ENCODE results near the gene TSSK3.

TSSK3 gene

DNA sequence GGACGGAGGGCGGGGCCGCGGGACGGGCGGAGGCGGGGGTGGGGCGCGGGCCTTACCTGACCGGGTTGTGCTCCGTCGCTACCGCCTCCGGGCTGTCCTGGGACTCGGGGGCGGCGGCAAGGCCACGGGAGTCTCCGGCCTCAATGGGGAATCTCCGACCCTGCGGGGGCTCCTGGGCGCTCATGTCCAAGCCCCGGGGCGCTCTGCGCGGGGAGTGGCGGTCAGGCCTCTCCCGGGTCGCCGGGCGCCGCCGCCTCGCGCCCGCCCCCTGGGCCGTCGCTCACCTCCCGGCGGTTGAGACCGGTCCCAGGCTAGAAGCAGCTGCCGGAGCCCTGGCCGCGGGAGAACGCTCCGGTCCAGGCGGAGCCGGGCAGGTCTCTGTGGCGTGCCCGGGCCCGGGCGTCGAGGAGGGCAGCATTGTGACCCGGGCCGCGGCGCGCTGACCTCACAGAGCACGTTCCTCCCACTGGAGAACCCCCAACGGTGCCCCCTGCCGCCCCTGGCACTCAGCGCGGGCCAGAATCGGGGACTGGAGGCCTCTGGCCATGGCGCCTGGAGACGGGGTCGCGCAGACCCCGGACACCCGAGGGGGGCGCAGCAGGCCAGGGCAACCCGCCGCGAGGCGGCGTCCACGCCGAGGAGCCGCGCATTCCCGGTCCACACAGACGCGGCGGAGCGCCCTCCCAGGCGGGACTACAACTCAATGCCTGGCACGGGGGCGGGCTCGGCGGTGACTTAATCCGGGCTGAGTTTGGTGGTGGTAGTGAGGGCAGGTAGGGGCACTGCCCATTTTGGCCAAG lies 465 bp upstream of the TSSK3 start:
- in situ Hi-C loops (cut with HindIII; ENCODE audit: low sequenced_read_pairs), result no loop called here

DNA sequence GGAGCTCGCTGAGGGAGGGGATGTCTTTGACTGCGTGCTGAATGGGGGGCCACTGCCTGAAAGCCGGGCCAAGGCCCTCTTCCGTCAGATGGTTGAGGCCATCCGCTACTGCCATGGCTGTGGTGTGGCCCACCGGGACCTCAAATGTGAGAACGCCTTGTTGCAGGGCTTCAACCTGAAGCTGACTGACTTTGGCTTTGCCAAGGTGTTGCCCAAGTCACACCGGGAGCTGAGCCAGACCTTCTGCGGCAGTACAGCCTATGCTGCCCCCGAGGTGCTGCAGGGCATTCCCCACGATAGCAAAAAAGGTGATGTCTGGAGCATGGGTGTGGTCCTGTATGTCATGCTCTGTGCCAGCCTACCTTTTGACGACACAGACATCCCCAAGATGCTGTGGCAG lies 1.4 kb downstream of the TSSK3 start:
- in situ Hi-C loops (cut with HindIII; ENCODE audit: low sequenced_read_pairs), result no loop called here

DNA sequence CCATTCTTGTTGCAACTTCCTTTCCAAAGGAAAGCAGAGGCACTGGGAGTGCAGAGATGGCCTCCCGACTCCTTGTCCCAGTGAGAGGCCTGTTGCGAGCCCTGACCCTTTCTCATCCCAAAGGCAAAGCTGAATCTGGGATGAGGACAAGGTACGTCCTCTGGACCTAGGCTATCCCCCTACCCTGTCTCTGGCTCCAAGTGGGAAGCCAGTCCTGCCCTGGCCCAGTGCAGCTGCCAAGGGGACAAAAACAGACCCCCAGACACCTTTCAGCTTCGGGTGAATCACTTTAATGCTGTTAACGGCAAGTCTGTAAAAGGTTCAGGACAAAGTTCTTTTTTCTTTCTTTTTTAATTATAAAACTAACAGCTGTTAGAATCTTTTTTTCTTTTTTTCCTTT lies 2.5 kb downstream of the TSSK3 start:
- in situ Hi-C loops (cut with HindIII; ENCODE audit: low sequenced_read_pairs), result no loop called here

DNA sequence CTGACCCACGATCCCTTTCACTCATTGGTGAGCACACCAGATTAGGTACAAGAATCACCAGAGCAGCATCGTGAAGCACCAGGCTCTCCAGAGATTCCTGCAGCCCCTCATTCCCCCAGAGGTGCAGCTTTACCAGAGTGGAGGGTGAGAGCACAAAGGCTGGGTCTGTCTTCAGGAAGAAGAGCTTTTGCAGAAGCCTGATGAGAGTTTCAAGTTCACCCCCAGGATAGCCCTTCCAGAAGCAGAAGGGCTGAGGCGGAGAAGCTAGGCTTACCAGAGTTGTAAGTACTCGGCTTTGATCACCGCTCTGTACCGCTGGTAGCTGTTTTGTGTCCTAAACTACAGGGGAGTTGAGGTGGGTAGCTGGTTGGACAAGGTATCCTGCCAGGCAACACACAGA lies 3.1 kb downstream of the TSSK3 start:
- in situ Hi-C loops (cut with HindIII; ENCODE audit: low sequenced_read_pairs), result no loop called here

DNA sequence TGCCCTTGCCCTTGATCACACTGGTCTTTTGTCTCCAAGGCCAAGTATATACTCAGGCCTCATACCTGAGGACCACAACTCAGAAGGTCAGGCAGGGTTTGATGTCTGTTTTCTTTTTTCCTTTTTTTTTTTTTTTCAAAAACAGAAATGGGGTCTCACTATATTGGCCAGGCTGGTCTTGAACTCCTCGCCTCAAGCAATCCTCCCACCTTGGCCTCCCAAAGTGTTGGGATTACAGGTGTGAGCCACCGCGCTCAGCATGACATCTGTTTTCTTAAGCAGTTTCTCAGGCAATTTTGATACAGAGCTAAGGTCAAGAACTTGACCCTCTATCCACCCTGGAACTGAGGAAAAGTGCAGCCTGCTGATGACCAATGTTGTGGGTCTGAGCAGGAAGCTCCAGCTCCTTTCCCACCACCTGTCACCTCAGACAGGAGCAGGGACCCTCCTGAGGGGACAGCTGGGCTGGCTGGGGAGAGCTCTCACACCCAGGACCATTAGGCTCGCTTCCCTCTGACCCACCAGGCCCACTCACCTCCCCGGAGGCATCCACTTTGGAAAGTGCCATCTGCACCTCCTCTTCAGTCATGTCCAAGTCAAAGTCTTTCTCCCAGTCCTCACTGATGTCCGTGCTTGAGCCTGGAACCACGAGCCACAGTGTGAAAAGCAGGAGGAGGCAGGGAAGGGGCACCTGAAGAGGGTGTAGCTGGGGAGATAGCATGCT lies 5.7 kb downstream of the TSSK3 start:
- in situ Hi-C loops (cut with HindIII; ENCODE audit: low sequenced_read_pairs), result no loop called here

DNA sequence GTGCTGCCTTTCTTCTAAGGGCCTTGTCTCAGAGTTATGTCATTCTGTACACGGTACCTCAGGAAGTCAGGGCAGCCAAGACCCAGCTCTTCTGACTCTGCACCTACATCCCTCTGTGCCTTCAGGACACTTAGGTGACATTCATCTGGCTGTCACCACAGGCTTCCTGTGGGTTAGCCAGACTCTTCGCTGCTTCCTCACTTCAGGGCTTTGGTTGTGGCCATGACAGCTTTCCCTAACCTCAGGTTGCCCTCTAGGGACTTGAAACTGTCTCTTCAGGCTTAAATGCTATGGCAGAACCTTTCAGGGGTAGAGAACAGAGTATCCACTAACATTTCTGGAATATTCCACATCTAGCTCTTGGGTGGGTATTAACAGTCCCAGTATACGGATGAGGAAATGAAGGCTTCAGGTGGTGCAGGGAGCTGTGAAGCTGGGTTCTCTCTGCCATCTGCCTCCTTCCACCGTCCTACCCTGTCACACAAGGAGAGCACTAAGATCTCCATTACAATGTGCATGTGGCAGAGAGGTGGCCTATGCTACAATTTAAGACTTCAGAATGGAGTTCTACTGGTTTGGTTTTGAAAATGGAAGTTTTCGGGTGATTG lies 9.9 kb downstream of the TSSK3 start:
- in situ Hi-C loops (cut with HindIII; ENCODE audit: low sequenced_read_pairs), result no loop called here

DNA sequence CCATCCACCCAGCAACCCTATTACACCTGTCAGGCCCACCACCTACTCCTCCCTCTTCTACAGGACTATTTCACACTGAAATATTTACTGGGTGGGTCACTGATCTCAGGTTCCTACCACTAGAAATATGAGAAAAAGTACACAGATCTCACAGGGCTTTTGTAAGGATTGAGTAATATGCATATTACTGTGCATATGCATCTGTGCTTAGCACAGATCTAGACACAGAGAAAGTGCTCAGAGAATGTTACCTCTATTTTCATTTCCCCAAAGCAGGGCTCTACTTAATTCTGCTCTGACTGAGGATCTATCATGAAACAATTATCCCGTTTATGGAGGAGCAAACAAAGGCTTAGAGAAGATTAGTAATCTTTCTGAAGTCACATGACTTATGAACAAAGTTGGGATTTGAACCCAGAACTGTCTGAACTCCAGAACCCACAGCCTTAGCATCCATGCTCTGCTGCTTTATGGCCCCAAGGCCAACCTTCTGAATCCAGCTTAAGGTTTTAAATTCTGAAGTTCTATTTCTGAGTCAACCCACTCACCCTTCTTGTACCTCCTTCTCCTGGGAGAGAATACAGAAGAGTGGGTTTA lies 11.8 kb downstream of the TSSK3 start:
- in situ Hi-C loops (cut with HindIII; ENCODE audit: low sequenced_read_pairs), result no loop called here

DNA sequence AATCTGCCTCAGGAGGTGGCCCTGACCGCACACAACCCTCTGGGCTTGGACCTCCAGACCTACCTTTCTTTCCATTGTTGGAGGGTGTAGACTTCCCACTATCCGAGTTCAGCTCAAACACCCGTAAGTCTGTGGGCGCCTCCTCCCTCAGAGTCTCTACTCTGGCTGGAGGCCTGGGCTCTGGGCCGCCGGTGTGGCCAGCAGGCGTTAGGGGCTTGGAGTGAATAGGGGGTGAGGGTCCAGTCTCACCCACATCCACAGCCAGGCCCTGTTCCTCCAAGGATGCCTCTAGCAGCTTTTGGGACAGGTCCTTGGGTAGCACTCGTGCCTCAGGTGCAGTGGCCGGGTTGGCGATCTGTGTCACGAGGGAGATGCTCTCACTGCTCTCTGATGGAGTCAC lies 13.9 kb downstream of the TSSK3 start:
- in situ Hi-C loops (cut with HindIII; ENCODE audit: low sequenced_read_pairs), result no loop called here

DNA sequence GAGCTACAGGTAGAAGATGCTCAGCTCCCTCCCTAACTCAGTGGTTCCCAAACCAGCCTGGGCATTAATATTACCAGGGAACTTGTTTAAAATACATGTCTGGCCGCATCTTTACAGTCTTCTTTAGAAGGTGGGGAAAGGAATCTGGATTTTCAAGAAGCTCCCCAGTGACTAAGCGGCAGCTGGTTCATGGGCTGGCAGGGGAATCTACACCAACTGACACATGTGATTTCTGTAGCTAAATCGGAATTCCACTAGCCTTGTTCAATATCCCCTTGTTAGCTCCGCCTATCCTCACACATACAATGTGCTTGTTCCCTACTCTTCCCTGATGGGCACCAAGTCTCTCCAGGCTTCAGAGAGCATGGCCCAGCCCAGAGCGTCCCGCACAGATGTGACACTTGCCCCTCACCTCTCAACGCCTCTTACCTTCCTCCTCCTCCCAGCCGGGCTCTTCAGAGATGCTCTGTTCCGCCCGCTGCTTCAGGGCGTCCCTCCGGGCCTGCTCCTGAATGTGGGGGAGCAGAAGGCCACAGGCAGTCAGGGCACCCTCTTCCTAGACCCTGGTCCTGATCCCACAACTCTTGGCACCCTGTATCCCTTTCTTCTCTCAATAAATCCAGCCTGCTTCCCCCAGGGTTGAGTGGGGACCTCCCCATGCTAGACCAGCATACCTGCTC lies 15.3 kb downstream of the TSSK3 start:
- in situ Hi-C loops (cut with HindIII; ENCODE audit: low sequenced_read_pairs), result no loop called here

DNA sequence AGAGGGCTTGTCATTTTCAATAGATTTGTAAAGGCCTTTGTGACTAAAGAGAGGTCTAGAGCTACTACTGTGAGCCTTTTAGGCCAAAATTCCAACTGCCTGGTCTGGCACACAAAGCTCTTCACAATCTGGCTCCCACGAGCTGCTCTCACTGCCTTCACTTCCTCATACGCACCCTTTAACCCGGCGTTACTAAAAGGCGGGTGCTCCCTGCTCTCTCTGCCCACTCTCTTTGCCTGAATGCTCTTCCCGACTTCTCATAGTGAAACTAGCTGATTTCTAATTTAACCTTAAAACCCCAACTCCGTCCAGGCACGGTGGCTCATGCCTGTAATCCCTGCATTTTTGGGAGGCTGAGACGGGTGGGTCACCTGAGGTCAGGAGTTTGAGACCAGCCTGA lies 17.7 kb downstream of the TSSK3 start:
- in situ Hi-C loops (cut with HindIII; ENCODE audit: low sequenced_read_pairs), result no loop called here

DNA sequence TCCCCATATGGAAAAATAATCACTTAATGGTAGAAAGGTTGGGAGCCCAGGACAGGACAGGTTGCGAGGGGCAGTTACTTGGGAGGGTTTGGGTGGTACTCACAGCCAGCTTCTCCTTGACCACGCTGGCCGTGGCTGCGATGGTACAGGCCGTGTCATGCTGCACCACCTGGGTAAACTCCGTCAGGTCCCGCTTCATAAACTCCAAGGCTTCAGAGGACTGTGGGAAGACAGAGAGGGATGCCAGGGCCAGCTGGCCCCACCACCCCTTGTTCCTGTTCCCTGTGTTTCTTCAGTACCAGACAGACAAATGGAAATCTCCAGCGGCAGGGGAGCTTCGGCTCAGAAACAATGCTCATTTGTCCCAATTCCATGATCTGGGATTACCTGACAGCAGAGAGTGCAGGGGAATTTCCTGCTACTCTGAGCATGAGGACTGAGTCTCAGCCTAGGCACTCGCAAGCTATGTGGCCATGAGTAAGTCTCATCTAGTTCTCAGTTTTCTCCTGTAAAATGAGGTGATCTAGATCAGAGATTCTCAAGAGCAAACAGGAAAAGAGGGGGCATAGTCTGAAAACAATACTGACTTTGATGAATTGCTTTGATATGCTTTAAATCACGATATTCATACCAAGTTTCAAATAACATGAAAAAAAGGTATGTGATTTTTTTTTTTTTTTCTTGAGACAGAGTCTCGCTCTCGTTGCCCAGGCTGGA lies 24.5 kb downstream of the TSSK3 start:
- in situ Hi-C loops (cut with HindIII; ENCODE audit: low sequenced_read_pairs), result no loop called here

DNA sequence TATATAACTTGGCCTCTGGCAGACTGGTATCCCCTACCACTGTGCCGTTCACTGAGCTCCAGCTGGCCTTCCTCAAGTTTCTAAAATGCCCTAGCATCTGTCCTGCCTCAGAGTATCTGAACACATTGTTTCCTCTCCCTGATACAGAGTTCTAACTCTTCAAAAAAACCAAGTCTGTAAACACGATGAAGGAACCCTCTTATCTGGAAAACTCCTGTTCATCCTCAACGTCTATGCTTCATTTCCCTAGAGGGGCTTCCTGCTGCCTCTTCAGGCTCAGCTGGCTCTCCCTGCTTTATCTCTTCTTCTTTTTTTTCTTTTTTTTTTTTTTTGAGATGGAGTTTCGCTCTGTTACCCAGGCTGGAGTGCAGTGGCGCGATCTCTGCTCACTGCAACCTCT lies 26.3 kb downstream of the TSSK3 start:
- in situ Hi-C loops (cut with HindIII; ENCODE audit: low sequenced_read_pairs), result no loop called here

DNA sequence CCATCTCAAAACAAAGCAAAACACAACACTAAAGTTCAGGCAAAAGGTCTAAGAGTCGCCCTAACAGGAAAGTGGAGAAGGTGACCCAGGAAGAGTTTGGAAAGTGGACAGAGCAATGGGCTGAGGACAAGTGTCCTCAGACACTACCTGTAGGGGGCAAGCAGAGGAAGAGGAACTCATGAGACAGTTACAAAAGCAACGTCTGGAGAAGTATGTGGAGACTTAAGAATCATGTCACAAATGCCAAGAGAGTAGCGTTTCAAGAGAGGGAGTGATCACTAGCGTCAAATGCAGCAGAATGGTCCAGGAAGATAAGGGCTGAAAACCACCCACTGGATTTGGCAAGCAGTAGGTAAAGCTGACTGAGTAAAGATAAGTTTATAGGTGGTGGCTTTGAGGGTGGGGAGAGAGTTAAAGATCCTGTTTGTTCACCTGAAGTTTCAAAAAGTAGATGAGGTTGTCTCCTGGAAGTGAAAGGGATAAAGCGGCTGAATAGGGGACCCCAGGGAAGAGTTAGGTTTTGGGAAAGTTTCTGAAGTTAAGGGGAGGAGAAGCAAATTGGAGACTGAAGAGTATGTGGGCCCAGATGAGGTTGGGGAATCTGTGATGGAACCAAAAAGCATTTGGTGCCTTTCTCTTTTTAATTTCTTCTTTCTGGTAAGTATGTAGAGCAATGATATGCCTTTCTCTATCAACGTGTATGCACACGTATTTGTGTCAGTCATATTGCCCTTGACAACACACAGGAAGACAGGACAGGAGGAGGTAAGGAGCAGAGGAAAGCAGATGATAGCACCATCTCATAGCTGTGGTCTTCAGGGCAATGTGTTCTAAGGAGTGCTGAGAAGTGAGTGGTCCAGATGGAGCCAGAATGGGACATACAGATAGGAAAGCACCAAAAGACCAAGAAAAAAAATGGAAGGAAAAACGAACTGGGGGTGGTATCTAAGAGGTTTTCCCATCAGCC lies 28.8 kb downstream of the TSSK3 start:
- in situ Hi-C loops (cut with HindIII; ENCODE audit: low sequenced_read_pairs), result no loop called here

DNA sequence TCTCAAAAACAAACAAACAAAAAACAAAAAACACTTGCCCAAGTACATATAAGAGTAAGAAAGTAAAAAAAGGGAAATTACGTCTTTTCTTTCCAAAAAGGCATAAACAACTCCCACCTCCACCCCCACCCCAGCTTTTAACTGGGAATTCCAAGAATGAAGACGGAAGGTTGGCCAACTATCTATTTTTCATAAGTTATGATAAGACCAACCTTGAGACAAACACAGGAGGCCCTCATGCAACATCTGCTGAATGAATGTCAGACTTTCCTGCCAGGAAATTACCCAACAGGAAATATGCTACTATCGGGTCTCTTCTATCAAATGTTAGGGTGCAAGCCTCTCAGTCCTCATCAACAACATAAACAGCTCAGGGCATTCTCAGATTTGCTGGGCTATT lies 30.0 kb downstream of the TSSK3 start:
- in situ Hi-C loops (cut with HindIII; ENCODE audit: low sequenced_read_pairs), result no loop called here

DNA sequence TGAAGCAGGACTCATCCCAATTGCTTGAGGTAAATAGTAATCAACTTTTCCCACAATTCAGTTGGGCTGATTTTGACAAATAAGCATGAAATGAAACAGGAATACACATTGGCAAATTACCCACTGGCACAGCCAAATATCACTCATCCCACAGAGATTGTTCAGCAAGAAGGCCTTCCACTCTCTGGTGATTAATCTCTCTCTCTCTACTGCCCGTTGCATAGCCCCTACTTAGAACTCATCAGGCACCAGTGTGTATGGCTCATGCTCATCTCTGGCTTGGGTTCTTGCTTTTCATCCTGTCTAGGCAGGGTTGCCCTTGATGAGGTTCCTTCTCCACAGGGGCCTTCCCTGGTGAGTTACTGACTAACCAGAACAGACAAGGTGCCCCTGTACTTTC lies 30.8 kb downstream of the TSSK3 start:
- in situ Hi-C loops (cut with HindIII; ENCODE audit: low sequenced_read_pairs), result no loop called here

DNA sequence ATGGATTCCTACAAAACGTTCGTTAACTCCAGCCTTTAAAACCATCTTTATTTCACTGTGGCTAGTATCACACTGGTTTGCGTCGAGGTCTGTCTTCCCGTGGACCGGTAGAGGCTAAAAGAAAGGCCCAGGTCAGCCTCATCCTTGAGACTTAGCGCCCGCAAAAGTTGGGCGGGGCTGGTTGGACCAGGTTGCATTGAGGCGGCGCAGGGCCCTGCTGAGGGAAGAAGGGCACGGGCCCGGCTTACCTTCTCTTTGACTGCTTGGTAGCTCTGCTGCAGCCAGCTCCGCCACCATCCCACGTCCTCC lies 31.4 kb downstream of the TSSK3 start:
- in situ Hi-C loops (cut with HindIII; ENCODE audit: low sequenced_read_pairs), result no loop called here

DNA sequence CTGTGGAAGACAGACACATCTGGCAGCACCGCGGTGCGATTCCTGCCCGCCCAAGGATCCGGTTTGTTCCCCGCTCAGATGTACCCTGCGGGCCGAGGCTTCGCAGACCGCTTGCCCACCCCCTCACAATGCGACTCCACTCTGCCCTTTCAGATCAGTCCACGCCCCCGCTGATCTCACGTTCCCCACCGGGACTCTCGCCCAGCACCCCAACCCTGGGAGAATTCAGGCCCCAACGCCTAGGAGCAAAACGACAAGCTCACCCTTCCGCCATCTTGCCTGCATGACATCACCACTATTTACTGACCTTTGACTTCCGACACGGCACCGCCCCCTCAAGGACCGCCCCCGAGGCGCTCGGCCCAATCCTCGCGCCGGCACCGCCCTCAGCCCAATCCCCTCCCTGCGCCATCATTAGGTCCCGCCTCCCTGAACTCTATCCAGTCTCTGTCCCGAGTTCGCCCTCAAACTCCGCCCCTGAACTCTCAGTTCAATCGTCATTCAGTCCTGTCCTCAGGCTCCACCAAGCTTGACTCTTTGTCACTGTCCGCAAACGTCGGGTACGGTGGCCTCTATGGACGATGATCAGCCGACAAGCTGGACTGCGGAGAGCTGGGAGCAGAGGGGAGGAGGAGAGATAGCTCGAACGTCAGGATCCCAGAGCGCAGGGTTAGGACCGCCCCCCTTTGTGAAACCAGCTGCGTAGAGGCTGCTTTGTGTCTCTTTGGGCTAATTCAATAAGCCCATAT lies 32.0 kb downstream of the TSSK3 start, which contains the start of gene BSDC1:
Gene BSDC1 (minus strand): TSS at position 301 of the 749 bp plus-strand sequence. CDS start 27 bp downstream, at position 274.
- in situ Hi-C loops (cut with HindIII; ENCODE audit: low sequenced_read_pairs), result no loop called here

DNA sequence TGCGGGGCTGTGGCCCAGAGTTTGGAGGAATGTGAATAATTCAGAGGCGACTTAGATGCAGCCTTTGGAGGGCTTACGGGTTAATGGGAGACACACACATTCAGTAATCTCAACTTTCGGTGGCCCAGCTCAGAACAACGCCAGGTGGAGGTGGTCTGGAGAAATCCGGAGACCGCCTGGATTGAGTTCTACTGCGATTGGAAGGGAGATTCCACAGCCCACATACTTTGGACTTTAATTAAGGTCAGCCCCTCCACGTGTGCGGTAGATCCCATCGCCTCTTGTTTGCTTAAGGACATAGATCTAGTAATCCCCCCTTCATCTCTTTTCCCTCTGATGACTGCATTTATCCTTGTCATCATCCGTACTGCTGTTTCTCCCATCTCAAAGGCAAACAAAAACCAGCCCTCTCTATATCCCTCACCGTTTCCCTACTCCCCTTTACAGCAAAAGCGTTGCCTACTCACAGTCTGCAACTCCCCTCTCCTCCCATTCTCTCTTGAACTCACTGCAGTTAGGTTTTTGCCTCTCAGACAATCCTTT lies 32.6 kb downstream of the TSSK3 start:
- in situ Hi-C loops (cut with HindIII; ENCODE audit: low sequenced_read_pairs), result no loop called here
